ENCODE results near the gene NAA10. TPM values are rescaled to one million over a fixed set of nuclear protein-coding genes. Genes with fewer than 3 reads are reported as not detected.
A peak's percentile ranks its signal among the peaks of the same experiment; 100 is the strongest.

The NAA10 gene
- total RNA-seq, 1 experiment from 2014 or later, result 91.3 TPM

- peak; percentile 83 to 86 for DNase-seq
- ChIA-PET CTCF (interaction anchor here (0.6 to 2.2 kb wide), 10 partner anchors 9 to 231 kb away, joined by 3 to 37 read pairs (median 4); partner anchors contain the start of genes ARHGAP4, IDH3G, NAA10 and SSR4), POLR2A (interaction anchor here (1.0 kb wide), 1 partner anchor 19 kb away, joined by 4 read pairs; no protein-coding TSS in a partner anchor)
- no peak overlapping the region for H3K4me3 ChIP-seq (ENCODE audit: low read depth, low read length)
- H3K9me3 Mint-ChIP-seq (ENCODE audit: unreplicated experiment), result no peaks in the 10 kb centered on the region
- intact Hi-C loops (cut with micrococcal nuclease; ENCODE audit: unreplicated experiment), result loop anchor here (1.0 kb wide), 3 partner anchors 19 to 183 kb away; partner anchors contain the start of gene PLXNB3
- H3K4me1 Mint-ChIP-seq (ENCODE audit: low read depth, unreplicated experiment), result no peaks in the 10 kb centered on the region
- H3K4me3 Mint-ChIP-seq (ENCODE audit: unreplicated experiment), result no peak overlapping the region
- no peaks in the 10 kb centered on the region for H3K9me3 ChIP-seq
- H3K27me3 Mint-ChIP-seq (ENCODE audit: insufficient read depth, unreplicated experiment), result no peaks in the 10 kb centered on the region
- TF ChIP-seq, protein P1, sequence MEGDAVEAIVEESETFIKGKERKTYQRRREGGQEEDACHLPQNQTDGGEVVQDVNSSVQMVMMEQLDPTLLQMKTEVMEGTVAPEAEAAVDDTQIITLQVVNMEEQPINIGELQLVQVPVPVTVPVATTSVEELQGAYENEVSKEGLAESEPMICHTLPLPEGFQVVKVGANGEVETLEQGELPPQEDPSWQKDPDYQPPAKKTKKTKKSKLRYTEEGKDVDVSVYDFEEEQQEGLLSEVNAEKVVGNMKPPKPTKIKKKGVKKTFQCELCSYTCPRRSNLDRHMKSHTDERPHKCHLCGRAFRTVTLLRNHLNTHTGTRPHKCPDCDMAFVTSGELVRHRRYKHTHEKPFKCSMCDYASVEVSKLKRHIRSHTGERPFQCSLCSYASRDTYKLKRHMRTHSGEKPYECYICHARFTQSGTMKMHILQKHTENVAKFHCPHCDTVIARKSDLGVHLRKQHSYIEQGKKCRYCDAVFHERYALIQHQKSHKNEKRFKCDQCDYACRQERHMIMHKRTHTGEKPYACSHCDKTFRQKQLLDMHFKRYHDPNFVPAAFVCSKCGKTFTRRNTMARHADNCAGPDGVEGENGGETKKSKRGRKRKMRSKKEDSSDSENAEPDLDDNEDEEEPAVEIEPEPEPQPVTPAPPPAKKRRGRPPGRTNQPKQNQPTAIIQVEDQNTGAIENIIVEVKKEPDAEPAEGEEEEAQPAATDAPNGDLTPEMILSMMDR (IDR thresholded peaks at IDR 0.05; ENCODE audit: insufficient read depth in 1 of 2, low read depth in 1 of 2, low read length in 1 of 2, severe bottlenecking in 1 of 2, unreplicated experiment in 1 of 2), result peak; percentile 81 to 88
- peaks cover 55% of the 10 kb centered on the region for H3K36me3 Mint-ChIP-seq (ENCODE audit: insufficient read depth, unreplicated experiment)
- no peak overlapping the region for H3K27ac Mint-ChIP-seq (ENCODE audit: unreplicated experiment)
- no peaks in the 10 kb centered on the region; the same call in 1 of the 2 replicates for H3K36me3 ChIP-seq (ENCODE audit: control insufficient read depth, insufficient read depth, low read length)
- no TSS peak for BruUV-seq (replicated peaks)
- no peaks in the 10 kb centered on the region for H3K4me1 ChIP-seq
- no peaks in the 10 kb centered on the region for H3K27me3 ChIP-seq (replicated peaks; ENCODE audit: control insufficient read depth, insufficient read depth, low read length)
These were observed 12.4 kb upstream of the NAA10 start for GRCh38 chrX:153947009-153947769.

DNA sequence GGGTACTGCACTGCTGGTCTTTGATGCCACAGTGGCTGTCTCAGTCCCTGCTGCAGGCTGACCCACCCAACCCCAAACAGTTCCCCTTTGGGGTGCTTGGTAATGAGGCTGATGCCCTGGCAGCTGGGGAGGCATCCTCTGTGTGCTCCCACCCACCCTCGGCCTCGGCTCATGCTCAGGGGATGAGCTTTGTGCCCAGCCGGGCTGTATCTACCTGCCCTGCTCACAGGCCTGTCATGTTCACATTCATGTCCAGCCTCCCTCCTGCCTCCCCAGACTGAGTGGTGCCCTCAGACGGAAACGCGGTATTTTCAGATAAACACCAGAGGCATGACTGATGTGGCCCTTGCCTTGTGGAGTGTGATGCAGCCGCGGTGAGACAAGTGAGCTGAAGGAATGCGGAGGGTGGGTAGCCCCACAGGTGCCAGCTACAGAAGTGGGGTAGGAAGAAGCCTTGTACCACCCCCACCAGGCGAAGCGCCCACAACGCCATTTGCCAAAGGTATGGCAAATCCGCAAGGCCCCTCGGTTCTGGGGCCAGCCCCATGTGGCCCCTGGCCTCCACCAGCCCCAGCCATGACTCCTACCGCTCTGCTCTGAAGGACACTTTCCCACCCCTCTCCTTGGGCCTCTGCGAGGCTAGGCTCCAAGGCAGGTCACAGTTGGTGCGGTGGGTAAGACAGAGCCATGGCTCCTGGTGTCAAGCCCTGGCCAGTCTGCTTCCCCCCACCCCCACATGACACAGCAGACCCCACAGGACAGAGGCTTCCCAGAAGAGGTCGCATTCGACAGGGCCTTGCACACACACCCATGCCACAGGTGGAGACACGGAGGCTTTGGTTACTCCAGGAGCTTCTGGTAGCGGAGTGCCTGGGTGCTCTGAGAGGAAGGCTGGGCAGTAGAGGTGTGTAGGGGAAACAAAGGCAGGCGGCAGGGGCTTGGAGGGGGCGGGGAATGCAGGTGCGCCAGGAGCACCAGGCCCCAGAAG, 11.4 kb upstream of the NAA10 start:
- Histone ChIP-seq H3K9me3 (no peaks in the 10 kb centered on the region), H3K4me1 (no peaks in the 10 kb centered on the region), H3K27me3 (replicated peaks; ENCODE audit: control insufficient read depth, insufficient read depth, low read length) (no peaks in the 10 kb centered on the region), H3K36me3 (ENCODE audit: control insufficient read depth, insufficient read depth, low read length) (no peaks in the 10 kb centered on the region; the same call in 1 of the 2 replicates), H3K4me3 (ENCODE audit: low read depth, low read length) (no peak overlapping the region)
- Mint-ChIP-seq H3K4me1 (ENCODE audit: low read depth, unreplicated experiment) (no peaks in the 10 kb centered on the region), H3K4me3 (ENCODE audit: unreplicated experiment) (no peak overlapping the region), H3K36me3 (ENCODE audit: insufficient read depth, unreplicated experiment) (peaks cover 50% of the 10 kb centered on the region), H3K27ac (ENCODE audit: unreplicated experiment) (no peak overlapping the region), H3K9me3 (ENCODE audit: unreplicated experiment) (no peaks in the 10 kb centered on the region), H3K27me3 (ENCODE audit: insufficient read depth, unreplicated experiment) (no peaks in the 10 kb centered on the region)
- CTCF ChIA-PET, result interaction anchor here (0.6 to 2.2 kb wide), 5 partner anchors 10 to 181 kb away, joined by 3 to 37 read pairs (median 3); partner anchors contain the start of gene ARHGAP4
- BruUV-seq (replicated peaks), result no TSS peak
- TF ChIP-seq, protein P1 (IDR thresholded peaks at IDR 0.05; ENCODE audit: insufficient read depth in 1 of 2, low read depth in 1 of 2, low read length in 1 of 2, severe bottlenecking in 1 of 2, unreplicated experiment in 1 of 2), result no peak
- intact Hi-C loops (cut with micrococcal nuclease; ENCODE audit: unreplicated experiment), result no loop called here
- no peak for DNase-seq
- POLR2A ChIA-PET, result no interaction called here

- peaks cover 5% of the 10 kb centered on the region for H3K4me1 Mint-ChIP-seq (ENCODE audit: low read depth, unreplicated experiment)
- Histone ChIP-seq H3K36me3 (ENCODE audit: control insufficient read depth, insufficient read depth, low read length) (no peaks in the 10 kb centered on the region; the same call in 1 of the 2 replicates), H3K4me1 (0 out of 2 replicates have a peak, but pooled peaks cover 6% of the 10 kb centered on the region), H3K9me3 (no peaks in the 10 kb centered on the region), H3K27me3 (replicated peaks; ENCODE audit: control insufficient read depth, insufficient read depth, low read length) (no peaks in the 10 kb centered on the region), H3K4me3 (ENCODE audit: low read depth, low read length) (no peak overlapping the region)
- H3K27me3 Mint-ChIP-seq (ENCODE audit: insufficient read depth, unreplicated experiment), result no peaks in the 10 kb centered on the region
- POLR2A ChIA-PET, result interaction anchor here (0.6 kb wide), 1 partner anchor 18 kb away, joined by 4 read pairs; no protein-coding TSS in a partner anchor
- H3K4me3 Mint-ChIP-seq (ENCODE audit: unreplicated experiment), result no peak overlapping the region
- BruUV-seq (replicated peaks), result no TSS peak
- intact Hi-C loops (cut with micrococcal nuclease; ENCODE audit: unreplicated experiment), result no loop called here
- H3K9me3 Mint-ChIP-seq (ENCODE audit: unreplicated experiment), result no peaks in the 10 kb centered on the region
- CTCF ChIA-PET, result interaction anchor here (0.6 kb wide), 1 partner anchor 41 kb away, joined by 3 read pairs; no protein-coding TSS in a partner anchor
- H3K27ac Mint-ChIP-seq (ENCODE audit: unreplicated experiment), result no peak overlapping the region
- no peak for DNase-seq
- TF ChIP-seq, protein P1 (IDR thresholded peaks at IDR 0.05; ENCODE audit: insufficient read depth in 1 of 2, low read depth in 1 of 2, low read length in 1 of 2, severe bottlenecking in 1 of 2, unreplicated experiment in 1 of 2), result no peak
- peaks cover 36% of the 10 kb centered on the region for H3K36me3 Mint-ChIP-seq (ENCODE audit: insufficient read depth, unreplicated experiment)
These were observed 9.9 kb upstream of the NAA10 start for GRCh38 chrX:153944800-153945150.
